Left colon (tissue), 2 donors: ENCODE data around the gene METTL2A. TPM values are rescaled to one million over a fixed set of nuclear protein-coding genes. Genes with fewer than 3 reads are reported as not detected.
"Not testable (repeated sequence)": the region's sequence is repeated elsewhere in the genome, so short reads cannot be mapped to it uniquely, and the experiment has no call there.

Experiments
- ATAC-seq: fragments of 200-7000 bp; cut with Tn5 transposase; one replicate; pipeline ENCODE4 v1.9.1; 2020; ENCODE audit warnings: mild to moderate bottlenecking, moderate library complexity
- DNase-seq, 2 donors: peaks; one replicate each; pipeline ENCODE4 v3.0.0-alpha.2; 2020
- intact Hi-C, 2 donors: fragments of 100-400 bp; cut with DNase I in 1 of 2; cut with micrococcal nuclease in 1 of 2; formaldehyde crosslinking; loops; one replicate each; pipeline versions ENCODE4 v1.11.2 to v1.14.0; 2022; cut with DNase I, micrococcal nuclease
- total RNA-seq, 2 donors: library from RNA; stranded (reverse); fragmentation: NEBNext Ultra II Directional; extraction: Animal tissue kit (Norgen Biotek cat#: 25700); gene quantifications; one replicate each; pipeline ENCODE4 v1.2.1, GENCODE V29; 2021
- donor health status: DM: no; HTN: no; CAD: no.
- donor health status: DM: yes; HTN: yes; CAD: no.

METTL2A gene
- total RNA-seq, 2 donors from 2014 or later = 22.1 to 24.5 TPM

DNA sequence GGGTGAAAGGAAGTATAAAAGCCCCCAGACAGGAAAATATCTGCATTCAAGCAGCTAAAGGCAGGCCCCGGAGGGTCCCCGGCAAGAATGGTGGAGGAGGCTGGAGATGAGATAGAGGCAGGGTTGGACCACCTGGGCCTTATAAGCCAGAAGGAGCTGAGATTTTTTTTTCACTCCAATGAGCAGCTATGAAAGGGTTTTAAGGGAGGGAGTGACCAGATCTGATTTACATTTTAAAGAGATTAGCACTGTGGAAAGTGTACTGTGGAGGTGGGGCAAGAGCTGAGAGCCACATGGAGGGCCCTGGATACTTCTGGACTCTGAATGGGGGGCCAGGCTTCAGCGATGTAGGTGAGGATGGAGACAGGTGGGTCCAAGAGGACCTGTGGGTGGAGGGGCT is 40.7 kb downstream of the METTL2A start:
- intact Hi-C loops, ATAC-seq, DNase-seq: not testable (repeated sequence)

- intact Hi-C loops, DNase-seq, ATAC-seq: not testable (repeated sequence)
Measured at GRCh38 chr17:62465271-62465670, 41.6 kb downstream of the METTL2A start.

GRCh38 chr17:62470666-62471379 is 47.1 kb downstream of the METTL2A start:
- intact Hi-C loops = not testable (repeated sequence)
- DNase-seq (peak; percentile 93 to 94), ATAC-seq (peak; percentile 81)

DNA sequence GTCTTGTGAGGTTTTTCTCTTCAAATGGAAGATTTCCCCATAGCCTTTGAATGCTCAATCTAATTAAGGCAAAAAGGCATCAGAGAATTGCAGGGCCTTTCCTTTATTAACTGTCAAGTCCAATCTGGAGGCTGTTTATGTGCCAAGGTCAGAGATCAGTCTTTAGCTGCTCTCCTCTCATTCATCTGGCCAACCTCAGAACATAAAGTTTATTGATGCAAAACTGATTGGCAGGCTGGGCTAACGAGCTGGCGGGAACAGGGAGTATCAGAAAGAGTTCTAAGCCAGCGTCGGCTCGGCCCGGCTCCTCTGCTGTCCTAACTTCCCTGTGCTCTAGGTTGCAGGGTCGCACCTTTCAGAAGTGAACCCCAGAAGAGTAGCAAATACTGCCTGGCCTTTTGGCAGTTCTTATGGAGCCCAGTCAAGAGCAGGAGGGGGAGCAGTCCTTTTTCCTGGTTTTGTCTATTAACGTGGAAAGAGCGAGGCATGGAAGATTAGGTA is 47.7 kb downstream of the METTL2A start:
- intact Hi-C loops = not testable (repeated sequence)
- ATAC-seq (peak; percentile 80), DNase-seq (peak in 1 of 2 donors; percentile 29)

DNA sequence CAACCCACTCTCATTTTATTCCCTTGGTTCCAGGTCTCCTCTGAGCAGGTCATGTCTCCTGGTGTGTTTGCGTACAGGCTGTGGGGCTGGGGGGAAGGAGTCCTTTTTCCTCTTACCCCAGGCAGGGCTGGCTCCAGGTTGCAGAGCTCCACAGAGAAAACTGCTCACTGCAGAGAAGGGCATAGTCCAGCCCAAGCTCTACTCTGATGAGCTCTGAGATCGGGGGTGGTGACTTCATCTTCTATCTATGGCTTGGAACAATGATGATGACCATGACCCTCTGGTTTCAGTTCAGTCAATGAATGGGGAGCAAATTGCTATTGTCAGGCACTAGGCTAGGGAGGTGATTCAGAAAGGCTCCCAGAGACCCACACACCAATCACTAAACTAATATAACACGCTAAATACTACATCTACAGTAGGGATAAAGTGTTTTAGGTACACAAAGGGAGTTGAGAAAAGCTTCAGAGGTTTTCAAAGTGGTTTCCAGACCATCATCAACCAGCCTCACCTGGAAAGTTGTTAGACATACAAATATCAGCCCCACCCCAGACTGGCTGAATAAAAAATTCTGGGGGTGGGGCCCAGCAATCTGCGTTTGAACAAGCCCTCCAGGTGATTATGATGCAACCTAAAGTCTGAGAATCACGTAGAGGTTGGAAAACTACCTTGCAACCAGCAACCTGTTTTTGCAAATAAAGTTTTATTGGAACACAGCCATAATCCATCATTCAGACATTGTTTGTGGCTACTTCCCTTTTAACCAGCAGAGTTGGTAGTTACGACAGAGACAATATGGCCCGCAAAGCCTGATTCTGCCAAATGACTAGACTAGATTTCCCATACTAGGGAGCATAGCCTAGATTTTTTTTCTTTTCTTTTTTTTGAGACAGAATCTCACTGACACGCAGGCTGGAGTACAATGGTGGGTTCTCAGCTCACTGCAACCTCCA is 49.6 kb downstream of the METTL2A start:
- intact Hi-C loops = not testable (repeated sequence)
- ATAC-seq = peak; percentile 50
- peak; percentile 27 to 39 for DNase-seq

DNA sequence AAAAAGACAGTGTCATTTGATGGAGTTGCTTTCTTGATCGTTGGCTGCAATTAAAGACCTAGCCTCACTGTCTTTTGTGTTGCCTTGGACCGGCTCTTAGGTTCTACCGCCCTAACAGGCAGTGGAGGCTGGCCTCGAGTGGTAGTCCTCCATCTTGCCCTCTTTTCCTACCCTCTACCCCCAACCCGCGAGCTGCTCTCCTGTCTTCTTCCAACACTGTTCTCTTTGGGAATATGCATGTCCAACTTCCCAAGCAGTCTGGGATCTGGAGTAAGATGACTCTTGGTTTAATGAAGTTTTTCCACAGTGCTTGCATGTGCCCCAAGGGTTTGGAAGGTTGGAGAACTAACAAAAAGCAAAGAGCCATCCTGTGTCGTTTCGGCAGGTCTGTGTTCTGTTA is 53.4 kb downstream of the METTL2A start:
- intact Hi-C loops, DNase-seq, ATAC-seq: not testable (repeated sequence)

DNA sequence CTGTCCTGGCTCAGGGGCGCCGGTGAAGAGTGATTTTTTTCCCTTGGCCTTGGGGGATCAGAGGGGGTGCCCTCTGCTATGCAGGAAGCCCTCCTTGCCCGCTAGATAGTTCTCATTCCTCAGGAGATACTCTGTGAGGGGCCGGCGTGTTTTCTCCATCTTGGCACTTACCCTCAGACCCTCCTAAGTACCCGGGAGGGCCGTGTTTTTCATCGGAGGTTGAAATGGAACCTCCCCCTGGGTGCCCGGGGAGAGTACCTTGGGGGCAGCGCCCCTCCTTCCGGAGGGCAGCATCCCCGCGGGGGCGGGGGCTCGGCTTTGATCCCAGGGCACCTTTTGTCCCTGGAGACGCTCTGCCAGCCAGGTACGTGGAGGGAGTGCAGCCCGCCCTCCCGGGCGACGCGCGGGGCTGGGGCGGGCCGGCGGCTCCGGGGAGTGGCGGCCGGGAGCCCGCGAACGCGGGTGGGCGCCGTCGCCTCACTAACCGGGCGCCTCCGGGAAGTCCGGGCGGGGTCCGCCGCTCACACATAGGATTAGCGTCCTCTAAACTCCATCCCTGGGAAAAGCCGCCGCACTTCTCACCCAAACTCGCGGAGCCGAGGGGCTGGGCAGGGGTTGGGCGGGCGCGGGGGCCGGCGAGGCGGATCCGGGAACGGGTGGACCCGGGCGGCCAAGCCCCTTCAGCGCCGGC is 54.2 kb downstream of the METTL2A start:
- intact Hi-C loops = not testable (repeated sequence)
- DNase-seq (peak; percentile 49 to 69), ATAC-seq (peak; percentile 50)

- peak; percentile 70 to 77 for DNase-seq
- intact Hi-C loops = no loop called here
- peak; percentile 68 for ATAC-seq
Measured at GRCh38 chr17:62478424-62478879, 54.8 kb downstream of the METTL2A start, which contains the start of gene TLK2. TSS of gene TLK2 (plus strand) at chr17:62478825. CDS start at chr17:62481126, 2,301 bp downstream.

- peak; percentile 33 to 50 for DNase-seq
- ATAC-seq = peak; percentile 56
- intact Hi-C loops = not testable (repeated sequence)
Measured at GRCh38 chr17:62478880-62479638, 55.4 kb downstream of the METTL2A start.

DNA sequence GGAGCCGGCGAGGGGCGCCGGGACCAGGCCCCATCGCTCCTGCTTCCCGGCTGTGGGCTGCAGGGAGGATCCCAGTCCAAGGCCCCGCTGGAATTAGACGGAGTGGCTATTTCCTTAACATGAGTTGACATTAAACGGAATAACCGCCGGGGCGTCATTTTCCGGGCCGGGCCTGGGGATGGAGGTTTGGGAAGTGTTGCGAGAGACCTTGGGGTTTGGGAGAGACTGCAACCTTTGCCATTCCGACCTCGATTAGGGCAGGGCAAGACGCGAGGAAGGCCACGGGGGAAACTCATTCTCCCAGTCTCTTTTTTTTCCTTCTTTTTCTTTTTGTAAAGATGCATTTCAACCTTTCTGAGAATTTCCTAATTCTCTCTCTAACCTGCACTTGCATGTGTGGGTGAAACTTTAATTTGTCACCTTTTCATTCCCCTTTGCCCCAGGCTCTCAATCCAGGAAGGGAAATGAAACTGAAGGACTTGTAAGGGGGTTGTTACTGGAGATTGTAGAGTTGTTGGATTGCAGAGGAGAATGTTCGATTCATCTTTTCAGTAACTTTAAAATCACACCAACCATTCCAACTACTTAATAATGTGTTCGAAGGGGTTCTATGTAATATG is 56.1 kb downstream of the METTL2A start:
- intact Hi-C loops = not testable (repeated sequence)
- ATAC-seq = peak; percentile 47
- peak; percentile 46 to 52 for DNase-seq

GRCh38 chr17:62482553-62482952 is 58.9 kb downstream of the METTL2A start:
- intact Hi-C loops, DNase-seq, ATAC-seq: not testable (repeated sequence)

DNA sequence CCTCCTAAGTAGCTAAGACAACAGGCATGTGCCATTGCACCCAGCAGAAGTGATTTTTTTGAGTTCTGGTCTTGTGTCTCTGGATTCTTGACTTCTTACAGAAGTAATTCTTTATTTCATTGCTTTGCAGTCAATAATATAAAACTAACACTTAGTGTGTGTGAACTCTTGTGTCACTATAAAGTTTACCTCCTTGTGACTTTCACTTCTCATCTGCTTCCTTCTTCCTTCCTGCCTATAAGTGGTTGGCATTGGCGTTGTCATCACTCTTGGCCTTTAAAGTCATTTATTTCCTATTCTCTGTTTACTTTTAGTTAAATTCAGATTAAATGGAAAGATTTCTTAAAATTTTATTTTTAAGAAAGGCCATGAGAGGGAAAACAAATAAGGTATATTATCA is 67.3 kb downstream of the METTL2A start:
- DNase-seq, intact Hi-C loops: not testable (repeated sequence)
- peak; percentile 82 for ATAC-seq

DNA sequence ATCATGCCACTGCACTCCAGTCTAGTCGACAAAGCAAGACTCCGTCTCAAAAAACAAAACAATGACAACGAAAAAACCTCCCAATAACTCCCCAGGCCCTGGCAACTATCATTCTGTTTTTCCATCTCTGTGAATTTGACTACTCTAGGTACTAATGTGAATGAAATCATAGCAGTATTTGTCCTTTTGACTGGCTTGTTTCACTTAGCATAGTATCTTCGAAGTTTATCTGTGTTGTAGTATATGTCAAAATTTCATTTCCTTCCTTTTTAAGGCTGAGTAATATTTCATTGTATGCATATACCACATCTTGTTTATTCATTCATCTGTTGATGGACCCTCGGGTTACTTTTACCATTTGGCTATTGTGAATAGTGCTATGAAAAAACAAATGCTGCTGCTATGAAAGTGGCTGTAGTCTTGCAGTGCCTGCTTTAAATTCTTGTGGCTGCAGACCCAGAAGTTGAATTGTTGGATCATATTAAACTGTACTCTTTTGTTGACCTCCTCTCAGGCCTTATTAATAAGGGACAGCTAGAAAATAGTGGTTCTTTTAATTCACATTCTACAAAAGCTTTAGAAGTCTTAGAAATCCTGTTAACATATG is 69.5 kb downstream of the METTL2A start:
- DNase-seq, ATAC-seq, intact Hi-C loops: not testable (repeated sequence)

- intact Hi-C loops, DNase-seq, ATAC-seq: not testable (repeated sequence)
Measured at GRCh38 chr17:62494073-62494472, 70.4 kb downstream of the METTL2A start.

GRCh38 chr17:62496344-62496743 is 72.6 kb downstream of the METTL2A start:
- intact Hi-C loops = not testable (repeated sequence)

DNA sequence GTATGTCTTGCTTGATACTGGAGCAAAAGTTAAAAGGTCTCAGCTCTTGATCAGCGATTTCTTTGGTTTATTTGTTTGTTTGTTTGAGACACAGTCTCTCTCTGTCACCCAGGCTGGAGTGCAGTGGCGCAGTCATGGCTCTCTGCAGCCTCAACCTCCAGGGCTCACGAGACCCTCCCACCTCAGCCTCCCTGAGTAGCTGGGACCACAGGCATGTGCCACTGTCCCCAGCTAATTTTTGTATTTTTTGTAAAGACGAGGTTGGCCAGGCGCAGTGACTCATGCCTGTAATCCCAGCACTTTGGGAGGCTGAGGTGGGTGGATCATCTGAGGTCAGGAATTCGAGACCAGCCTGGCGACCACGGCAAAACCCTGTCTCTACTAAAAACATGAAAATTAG is 75.1 kb downstream of the METTL2A start:
- intact Hi-C loops, ATAC-seq, DNase-seq: not testable (repeated sequence)

More at GRCh38 chr17:62496344-62496743, 72.6 kb downstream of the METTL2A start:
- not testable (repeated sequence) for ATAC-seq, DNase-seq
